Left lung (tissue), 10 donors: ENCODE data around the gene MET. TPM values are rescaled to one million over a fixed set of nuclear protein-coding genes. Genes with fewer than 3 reads are reported as not detected.
"Not testable (repeated sequence)": the region's sequence is repeated elsewhere in the genome, so short reads cannot be mapped to it uniquely, and the experiment has no call there.

Experiments used
- ATAC-seq: fragments of 200-7000 bp; cut with Tn5 transposase; one replicate; pipeline ENCODE4 v1.9.1; 2020; ENCODE audit warnings: moderate library complexity
- DNase-seq, 4 donors: peaks; one replicate each; pipeline ENCODE4 v3.0.0-alpha.2; 2013 to 2020
- H3K27ac ChIP-seq, 2 donors: fragments of 200-600 bp; sonication (generic) in 1 of 2; one replicate each; pipeline versions ENCODE4 v1.5.0 to v1.8.0; 2020 to 2021
- H3K27me3 ChIP-seq, 2 donors: fragments of 200-600 bp; sonication (generic) in 1 of 2; one replicate each; pipeline versions ENCODE4 v1.5.0 to v1.8.0; 2020 to 2021
- H3K36me3 ChIP-seq, 2 donors: fragments of 200-600 bp; sonication (generic) in 1 of 2; one replicate each; pipeline versions ENCODE4 v1.5.0 to v1.8.0; 2020 to 2021
- H3K4me1 ChIP-seq, 2 donors: fragments of 200-600 bp; one replicate each; pipeline ENCODE4 v1.8.0; 2021
- H3K4me3 ChIP-seq, 2 donors: fragments of 200-600 bp; sonication (generic) in 1 of 2; one replicate each; pipeline versions ENCODE4 v1.5.0 to v1.8.0; 2020 to 2021; ENCODE audit warnings: mild to moderate bottlenecking in 1 of 2
- H3K9me3 ChIP-seq, 2 donors: fragments of 200-600 bp; sonication (generic) in 1 of 2; one replicate each; pipeline versions ENCODE4 v1.5.0 to v1.8.0; 2020 to 2021
- intact Hi-C, 2 donors: fragments of 100-400 bp; cut with DNase I; formaldehyde crosslinking; loops; one replicate each; pipeline versions ENCODE4 v1.11.2 to v1.14.2; 2022
- polyA plus RNA-seq, 6 donors: library from polyadenylated mRNA; unstranded; fragments of 120-200 nt; gene quantifications; one replicate each; pipeline ENCODE4 v1.2.1, GENCODE V29; 2013; ENCODE audit not compliant: insufficient read length in 6 of 6
- total RNA-seq, 2 donors: library from RNA; stranded (reverse); fragmentation: NEBNext Ultra II Directional; extraction: Animal tissue kit (Norgen Biotek cat#: 25700); gene quantifications; one replicate each; pipeline ENCODE4 v1.2.1, GENCODE V29; 2021
- TF ChIP-seq, protein P1 (sequence below), 2 donors: fragments of 200-600 bp; sonication (generic) in 1 of 2; IDR thresholded peaks; one replicate each; pipeline versions ENCODE4 v1.5.0 to v1.8.0; 2021; ENCODE audit warnings: antibody characterized with exemption in 2 of 2
- donor health status: DM: no; HTN: yes; CAD: no.
- donor health status: DM: no; HTN: no; CAD: no.

The MET gene
- total and polyA plus RNA-seq, 8 donors, result 24.7 to 89.3 (median 32.1) TPM

DNA sequence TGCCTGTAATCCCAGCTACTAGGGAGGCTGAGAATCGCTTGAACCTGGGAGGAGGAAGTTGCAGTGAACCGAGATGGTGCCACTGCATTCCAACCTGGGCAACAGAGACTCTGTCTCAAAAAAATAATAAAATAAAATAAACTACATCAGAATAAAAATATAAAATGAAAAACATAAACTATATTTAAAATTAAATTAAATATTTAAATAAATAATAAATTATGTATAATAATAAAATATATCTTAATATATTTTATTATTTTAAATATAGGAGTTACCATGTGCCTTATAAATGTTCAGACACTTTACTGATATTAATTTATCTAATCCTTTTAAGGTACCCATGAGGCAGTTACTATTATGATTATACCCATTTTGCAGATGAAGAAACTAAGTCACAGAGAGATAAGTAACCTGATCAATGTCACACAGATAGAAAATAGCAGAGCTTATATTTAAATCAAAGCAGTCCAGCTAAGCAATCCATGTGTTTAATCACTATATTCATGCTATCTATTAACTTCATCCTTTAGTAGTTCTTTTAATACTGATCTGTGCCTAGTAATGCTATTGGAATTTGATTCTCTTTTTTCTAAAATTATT is 30.3 kb upstream of the MET start:
- ATAC-seq, result no peak
- intact Hi-C loops, result no loop called here
- TF ChIP-seq, protein P1, sequence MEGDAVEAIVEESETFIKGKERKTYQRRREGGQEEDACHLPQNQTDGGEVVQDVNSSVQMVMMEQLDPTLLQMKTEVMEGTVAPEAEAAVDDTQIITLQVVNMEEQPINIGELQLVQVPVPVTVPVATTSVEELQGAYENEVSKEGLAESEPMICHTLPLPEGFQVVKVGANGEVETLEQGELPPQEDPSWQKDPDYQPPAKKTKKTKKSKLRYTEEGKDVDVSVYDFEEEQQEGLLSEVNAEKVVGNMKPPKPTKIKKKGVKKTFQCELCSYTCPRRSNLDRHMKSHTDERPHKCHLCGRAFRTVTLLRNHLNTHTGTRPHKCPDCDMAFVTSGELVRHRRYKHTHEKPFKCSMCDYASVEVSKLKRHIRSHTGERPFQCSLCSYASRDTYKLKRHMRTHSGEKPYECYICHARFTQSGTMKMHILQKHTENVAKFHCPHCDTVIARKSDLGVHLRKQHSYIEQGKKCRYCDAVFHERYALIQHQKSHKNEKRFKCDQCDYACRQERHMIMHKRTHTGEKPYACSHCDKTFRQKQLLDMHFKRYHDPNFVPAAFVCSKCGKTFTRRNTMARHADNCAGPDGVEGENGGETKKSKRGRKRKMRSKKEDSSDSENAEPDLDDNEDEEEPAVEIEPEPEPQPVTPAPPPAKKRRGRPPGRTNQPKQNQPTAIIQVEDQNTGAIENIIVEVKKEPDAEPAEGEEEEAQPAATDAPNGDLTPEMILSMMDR (IDR thresholded peaks at IDR 0.05), result no peak

DNA sequence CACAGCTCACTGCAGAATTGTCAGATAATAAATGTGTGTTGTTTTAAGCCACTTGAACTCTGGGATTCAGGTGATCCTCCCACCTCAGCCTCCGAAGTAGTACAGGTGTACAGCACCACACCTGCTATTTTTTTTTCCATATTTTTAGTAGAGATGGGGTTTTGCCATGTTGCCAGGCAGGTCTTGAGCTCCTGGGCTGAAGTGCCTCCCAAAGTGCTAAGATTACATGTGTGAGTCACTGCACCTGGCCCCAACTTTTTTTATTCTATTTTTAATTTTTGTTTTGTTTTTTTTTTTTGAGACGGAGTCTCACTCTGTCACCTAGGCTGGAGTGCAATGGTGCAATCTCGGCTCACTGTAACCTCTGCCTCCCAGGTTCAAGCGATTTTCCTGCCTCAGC is 28.8 kb upstream of the MET start:
- H3K36me3 ChIP-seq, H3K4me3 ChIP-seq, intact Hi-C loops, DNase-seq, H3K27ac ChIP-seq, H3K27me3 ChIP-seq, H3K4me1 ChIP-seq, H3K9me3 ChIP-seq: not testable (repeated sequence)
- ATAC-seq, result peak; percentile 66

More for the DNA sequence above, 30.3 kb upstream of the MET start:
- Histone ChIP-seq H3K4me1 (no peaks in the 10 kb centered on the region), H3K9me3 (no peaks in the 10 kb centered on the region), H3K4me3 (no peak overlapping the region), H3K36me3 (no peaks in the 10 kb centered on the region), H3K27me3 (no peaks in the 10 kb centered on the region), H3K27ac (no peak overlapping the region)
- no peak for DNase-seq

DNA sequence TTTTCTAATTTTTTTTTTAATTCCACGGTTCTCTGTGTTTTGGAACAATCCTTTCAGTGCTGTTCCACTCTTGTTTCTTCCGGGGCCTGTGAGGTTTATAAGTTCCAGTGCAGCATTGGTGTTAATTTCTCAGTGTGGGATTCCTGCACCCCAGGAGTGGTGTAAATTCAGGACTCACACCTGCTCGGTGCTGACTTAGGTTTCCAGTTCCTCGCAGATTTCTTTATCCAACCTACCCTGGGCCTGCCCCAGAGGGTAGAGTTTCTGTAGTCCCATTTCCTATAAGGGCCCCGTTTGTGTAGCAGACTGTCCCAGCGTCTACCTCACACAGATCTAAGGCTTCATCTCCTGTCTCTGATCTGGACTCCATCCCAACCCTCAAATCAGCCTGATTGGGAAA is 27.4 kb upstream of the MET start:
- ATAC-seq (no peak), DNase-seq (no peak)
- no peaks in the 10 kb centered on the region for H3K27me3 ChIP-seq
- H3K36me3 ChIP-seq, result no peaks in the 10 kb centered on the region
- intact Hi-C loops, result no loop called here
- no peaks in the 10 kb centered on the region for H3K4me1 ChIP-seq
- TF ChIP-seq, protein P1 (IDR thresholded peaks at IDR 0.05), result no peak
- no peak overlapping the region for H3K27ac ChIP-seq
- no peak overlapping the region for H3K4me3 ChIP-seq
- no peaks in the 10 kb centered on the region for H3K9me3 ChIP-seq

DNA sequence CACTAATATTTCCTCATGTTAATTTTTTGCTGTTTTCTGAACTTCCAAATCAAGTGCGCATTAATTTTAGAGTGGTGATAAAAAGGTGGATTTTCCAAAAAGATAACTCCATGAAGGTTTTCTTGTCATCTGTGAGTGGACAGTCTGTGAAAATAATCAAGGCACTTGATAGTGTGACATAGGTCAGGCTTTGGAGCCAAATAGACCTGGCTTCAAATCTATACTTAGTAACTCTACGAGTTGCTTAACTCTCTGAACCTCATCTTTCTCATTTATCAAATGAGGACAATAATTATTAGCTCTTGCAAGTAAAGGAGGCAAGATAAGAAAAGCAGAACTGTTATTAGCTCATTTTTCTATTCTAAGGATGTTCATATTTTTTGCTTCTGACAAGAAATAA is 24.7 kb upstream of the MET start:
- no peaks in the 10 kb centered on the region for H3K4me1 ChIP-seq
- ATAC-seq (no peak), DNase-seq (no peak)
- no peaks in the 10 kb centered on the region for H3K27me3 ChIP-seq
- H3K9me3 ChIP-seq, result no peaks in the 10 kb centered on the region
- TF ChIP-seq, protein P1 (IDR thresholded peaks at IDR 0.05), result no peak
- no peaks in the 10 kb centered on the region for H3K36me3 ChIP-seq
- intact Hi-C loops, result no loop called here
- no peak overlapping the region for H3K27ac ChIP-seq
- H3K4me3 ChIP-seq, result no peak overlapping the region

DNA sequence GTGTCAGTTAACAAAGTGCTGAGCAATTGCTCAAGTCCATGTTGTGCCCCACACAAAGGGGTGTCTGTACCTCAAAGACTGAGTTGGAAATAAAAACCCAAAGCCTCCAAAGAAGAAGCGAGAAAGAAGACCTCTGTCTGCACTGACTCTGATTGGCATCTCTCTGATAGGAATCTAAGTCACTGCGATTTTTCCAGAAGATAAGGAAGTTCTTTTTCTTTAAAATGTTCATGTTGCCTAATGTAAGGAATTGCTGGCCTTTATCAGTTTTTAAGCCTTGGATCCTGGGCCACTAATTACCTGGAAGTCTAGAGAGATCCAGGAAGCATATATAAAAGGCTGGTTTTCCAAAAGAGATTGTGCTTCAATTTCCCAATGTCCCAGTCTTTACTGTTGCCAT is 24.1 kb upstream of the MET start:
- TF ChIP-seq, protein P1 (IDR thresholded peaks at IDR 0.05), result no peak
- Histone ChIP-seq H3K27ac (no peak overlapping the region), H3K4me3 (no peak overlapping the region), H3K4me1 (no peaks in the 10 kb centered on the region), H3K36me3 (no peaks in the 10 kb centered on the region), H3K27me3 (no peaks in the 10 kb centered on the region), H3K9me3 (no peaks in the 10 kb centered on the region)
- intact Hi-C loops, result no loop called here
- ATAC-seq, result no peak
- no peak for DNase-seq

DNA sequence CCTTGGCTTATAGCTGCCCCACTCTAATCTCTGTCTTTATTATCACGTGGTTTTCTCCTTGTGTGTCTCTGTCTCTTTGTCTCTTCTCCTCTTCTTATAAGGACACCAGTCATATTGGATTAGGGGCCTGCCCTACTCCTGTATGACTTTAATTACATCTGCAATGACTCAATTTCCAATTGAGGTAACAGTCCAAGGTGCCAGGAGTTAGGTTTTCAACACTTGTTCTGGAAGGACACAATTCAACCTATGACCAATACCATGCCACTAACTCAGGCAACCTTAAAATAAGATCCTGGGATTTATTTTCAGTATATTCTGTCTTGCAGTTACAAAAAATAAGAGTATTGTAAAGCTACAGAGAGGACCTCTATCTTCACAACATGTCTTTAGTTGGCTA is 21.6 kb upstream of the MET start:
- DNase-seq (no peak), ATAC-seq (no peak)
- Histone ChIP-seq H3K36me3 (no peaks in the 10 kb centered on the region), H3K4me1 (no peaks in the 10 kb centered on the region), H3K9me3 (no peaks in the 10 kb centered on the region), H3K27me3 (no peaks in the 10 kb centered on the region), H3K27ac (no peak overlapping the region), H3K4me3 (no peak overlapping the region)
- intact Hi-C loops, result no loop called here
- TF ChIP-seq, protein P1 (IDR thresholded peaks at IDR 0.05), result no peak
